ENCODE results near the gene CDC42BPB.

DNA sequence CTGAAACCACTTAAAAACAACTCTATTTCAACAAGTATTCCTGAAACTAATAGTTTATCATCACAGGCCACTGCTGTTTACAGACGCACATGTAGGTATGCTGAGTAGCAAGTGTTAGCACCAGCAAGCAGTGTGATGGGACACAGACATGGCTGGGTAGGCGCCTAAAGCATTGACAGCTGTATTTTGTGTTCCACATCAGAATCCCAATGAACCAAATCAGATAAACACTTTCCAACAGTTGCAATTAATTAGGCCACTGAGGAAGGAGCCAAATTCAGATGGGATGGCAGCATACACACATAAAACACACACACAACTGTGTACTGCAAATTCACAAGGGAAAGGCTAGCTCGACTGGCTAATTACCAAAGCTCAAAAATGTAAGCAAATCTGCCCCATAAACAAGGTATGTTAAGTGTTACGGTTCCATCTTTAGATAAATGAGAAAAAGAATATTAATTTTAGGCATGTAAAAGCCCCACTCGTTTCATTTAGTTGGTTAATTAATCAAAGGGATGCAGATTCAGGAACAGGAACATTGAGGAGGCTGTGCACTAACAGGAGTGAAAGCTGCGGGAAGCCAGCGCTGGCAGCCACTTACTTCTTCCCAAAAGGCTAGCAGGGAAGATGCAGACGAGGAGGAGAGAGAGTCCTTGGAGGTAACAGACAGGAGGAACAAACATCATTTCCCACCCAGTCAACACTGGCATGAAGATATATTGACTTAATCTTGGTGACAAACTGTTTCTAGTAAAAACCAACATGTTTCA, 101.5 kb downstream of the CDC42BPB start:
- TF ChIP-seq, protein P1, sequence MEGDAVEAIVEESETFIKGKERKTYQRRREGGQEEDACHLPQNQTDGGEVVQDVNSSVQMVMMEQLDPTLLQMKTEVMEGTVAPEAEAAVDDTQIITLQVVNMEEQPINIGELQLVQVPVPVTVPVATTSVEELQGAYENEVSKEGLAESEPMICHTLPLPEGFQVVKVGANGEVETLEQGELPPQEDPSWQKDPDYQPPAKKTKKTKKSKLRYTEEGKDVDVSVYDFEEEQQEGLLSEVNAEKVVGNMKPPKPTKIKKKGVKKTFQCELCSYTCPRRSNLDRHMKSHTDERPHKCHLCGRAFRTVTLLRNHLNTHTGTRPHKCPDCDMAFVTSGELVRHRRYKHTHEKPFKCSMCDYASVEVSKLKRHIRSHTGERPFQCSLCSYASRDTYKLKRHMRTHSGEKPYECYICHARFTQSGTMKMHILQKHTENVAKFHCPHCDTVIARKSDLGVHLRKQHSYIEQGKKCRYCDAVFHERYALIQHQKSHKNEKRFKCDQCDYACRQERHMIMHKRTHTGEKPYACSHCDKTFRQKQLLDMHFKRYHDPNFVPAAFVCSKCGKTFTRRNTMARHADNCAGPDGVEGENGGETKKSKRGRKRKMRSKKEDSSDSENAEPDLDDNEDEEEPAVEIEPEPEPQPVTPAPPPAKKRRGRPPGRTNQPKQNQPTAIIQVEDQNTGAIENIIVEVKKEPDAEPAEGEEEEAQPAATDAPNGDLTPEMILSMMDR (IDR thresholded peaks at IDR 0.05; ENCODE audit: low read depth, low read length, poor library complexity, severe bottlenecking): no peak
- no peak for TF ChIP-seq EZH2phosphoT487 (IDR thresholded peaks at IDR 0.05; ENCODE audit: borderline replicate concordance, low read length)

Measured in DOHH2 (cell line).